Measurements from ENCODE around the gene CR1L. TPM values are rescaled to one million over a fixed set of nuclear protein-coding genes. Genes with fewer than 3 reads are reported as not detected.

The CR1L gene
- total and polyA plus RNA-seq, 9 of the 15 experiments (the other 6 are each of a cell fraction or from before 2014, with no cell fraction given): 10.1 to 74.8 (median 34.3) TPM

- no peak for TF ChIP-seq RHOXF2B (CRISPR knock-in tag; conservative IDR thresholded peaks at IDR 0.05)
- no peak for TF ChIP-seq MAZ (CRISPR knock-in tag; conservative IDR thresholded peaks at IDR 0.05 in 1 of 2, IDR thresholded peaks at IDR 0.05 in 1 of 2)
- no peak for TF ChIP-seq PHB2 (IDR thresholded peaks at IDR 0.05; ENCODE audit: low read depth)
- TF ChIP-seq POLR2AphosphoS5 (IDR thresholded peaks at IDR 0.05; ENCODE audit: control insufficient read depth, insufficient read depth, low read depth, low read length): no peak
- no peak for TF ChIP-seq ZNF324 (CRISPR knock-in tag; IDR thresholded peaks at IDR 0.05)
- TF ChIP-seq ZNF253 (CRISPR knock-in tag; conservative IDR thresholded peaks at IDR 0.05): no peak
- TF ChIP-seq CTBP1 (IDR thresholded peaks at IDR 0.05; ENCODE audit: borderline replicate concordance): no peak
- TF ChIP-seq NR1H2 (CRISPR knock-in tag; IDR thresholded peaks at IDR 0.05): no peak
- no peak for TF ChIP-seq ETV5 (CRISPR knock-in tag; IDR thresholded peaks at IDR 0.05; ENCODE audit: low read depth)
- no peak for TF ChIP-seq POLR3G (IDR thresholded peaks at IDR 0.05; ENCODE audit: extremely low read depth, insufficient read length, insufficient replicate concordance)
- TF ChIP-seq PATZ1 (CRISPR knock-in tag; IDR thresholded peaks at IDR 0.05; ENCODE audit: borderline replicate concordance): no peak
- no peak for TF ChIP-seq MBD2 (IDR thresholded peaks at IDR 0.05; ENCODE audit: borderline replicate concordance, low read depth)
- TF ChIP-seq CHD7 (IDR thresholded peaks at IDR 0.05; ENCODE audit: low read depth, low read length): no peak
- TF ChIP-seq KLF1 (tag; IDR thresholded peaks at IDR 0.05): no peak
- no peak for TF ChIP-seq HDGF (IDR thresholded peaks at IDR 0.05)
- no peak for TF ChIP-seq SREBF2 (CRISPR knock-in tag; IDR thresholded peaks at IDR 0.05)
Measured at GRCh38 chr1:207644166-207644851, 624 bp upstream of the CR1L start (continued).

Measured in K562 (cell line).